ENCODE results near the gene DSCAM. TPM values are rescaled to one million over a fixed set of nuclear protein-coding genes. Genes with fewer than 3 reads are reported as not detected.
"Not testable (repeated sequence)": the region's sequence is repeated elsewhere in the genome, so short reads cannot be mapped to it uniquely, and the experiment has no call there.

The DSCAM gene
- total and polyA plus RNA-seq, 10 donors = 0.02 to 2.7 (median 2.0) TPM

GRCh38 chr21:40047211-40047610 is 799.7 kb downstream of the DSCAM start:
- no peak overlapping the region for H3K27ac ChIP-seq
- no peaks in the 10 kb centered on the region for H3K36me3 ChIP-seq
- H3K27me3 ChIP-seq (replicated peaks in 1 of 7) = no peaks in the 10 kb centered on the region
- H3K4me3 ChIP-seq = no peak overlapping the region
- 56 to 74% (median 60%) methylated on average over 2 of the region's 2 CpGs for WGBS, 5 donors
- TF ChIP-seq, protein P1, sequence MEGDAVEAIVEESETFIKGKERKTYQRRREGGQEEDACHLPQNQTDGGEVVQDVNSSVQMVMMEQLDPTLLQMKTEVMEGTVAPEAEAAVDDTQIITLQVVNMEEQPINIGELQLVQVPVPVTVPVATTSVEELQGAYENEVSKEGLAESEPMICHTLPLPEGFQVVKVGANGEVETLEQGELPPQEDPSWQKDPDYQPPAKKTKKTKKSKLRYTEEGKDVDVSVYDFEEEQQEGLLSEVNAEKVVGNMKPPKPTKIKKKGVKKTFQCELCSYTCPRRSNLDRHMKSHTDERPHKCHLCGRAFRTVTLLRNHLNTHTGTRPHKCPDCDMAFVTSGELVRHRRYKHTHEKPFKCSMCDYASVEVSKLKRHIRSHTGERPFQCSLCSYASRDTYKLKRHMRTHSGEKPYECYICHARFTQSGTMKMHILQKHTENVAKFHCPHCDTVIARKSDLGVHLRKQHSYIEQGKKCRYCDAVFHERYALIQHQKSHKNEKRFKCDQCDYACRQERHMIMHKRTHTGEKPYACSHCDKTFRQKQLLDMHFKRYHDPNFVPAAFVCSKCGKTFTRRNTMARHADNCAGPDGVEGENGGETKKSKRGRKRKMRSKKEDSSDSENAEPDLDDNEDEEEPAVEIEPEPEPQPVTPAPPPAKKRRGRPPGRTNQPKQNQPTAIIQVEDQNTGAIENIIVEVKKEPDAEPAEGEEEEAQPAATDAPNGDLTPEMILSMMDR (IDR thresholded peaks at IDR 0.05 in 8 of 11, conservative IDR thresholded peaks at IDR 0.05 in 3 of 11) = no peak
- no peak for TF ChIP-seq POLR2A (IDR thresholded peaks at IDR 0.05)
- TF ChIP-seq POLR2AphosphoS5 (IDR thresholded peaks at IDR 0.05) = no peak
- peaks cover 0 to 4% (median 0%) of the 10 kb centered on the region in 8 donors for H3K9me3 ChIP-seq
- intact Hi-C loops (cut with DNase I; ENCODE audit: low total_unique reads) = no loop called here
- H3K4me1 ChIP-seq = no peaks in the 10 kb centered on the region
- DNase-seq = no peak

DNA sequence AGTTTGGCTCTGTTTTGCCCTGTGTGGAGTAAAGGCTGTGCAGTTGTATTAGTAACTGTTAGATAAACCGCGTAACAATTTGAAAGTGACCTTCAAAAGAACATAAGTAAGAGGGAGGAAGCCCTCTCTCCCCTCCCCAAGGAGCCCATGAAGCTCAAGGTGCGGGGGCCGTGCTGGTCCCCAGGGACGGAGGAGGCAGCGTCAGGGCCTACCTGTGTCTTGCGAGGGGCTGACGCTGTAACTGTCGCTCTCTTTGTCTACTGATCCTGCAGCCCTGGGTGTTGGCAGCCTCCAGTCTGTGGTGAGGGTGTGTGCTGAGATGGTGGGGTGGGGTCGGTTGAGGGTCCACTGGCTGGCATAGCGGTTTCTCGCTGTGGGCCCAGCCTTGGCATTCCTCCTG is 803.1 kb downstream of the DSCAM start:
- 94 to 97% (median 96%) methylated on average over 10 to 12 of the region's 12 CpGs for WGBS, 5 donors
- Histone ChIP-seq H3K27ac (no peak overlapping the region), H3K4me3 (no peak overlapping the region), H3K27me3 (replicated peaks in 1 of 7) (no peaks in the 10 kb centered on the region), H3K9me3 (peaks cover 0 to 16% (median 0%) of the 10 kb centered on the region in 8 donors), H3K36me3 (no peaks in the 10 kb centered on the region), H3K4me1 (no peaks in the 10 kb centered on the region)
- intact Hi-C loops (cut with DNase I; ENCODE audit: low total_unique reads) = no loop called here
- TF ChIP-seq, protein P1 (IDR thresholded peaks at IDR 0.05 in 8 of 11, conservative IDR thresholded peaks at IDR 0.05 in 3 of 11) = no peak
- TF ChIP-seq POLR2A (IDR thresholded peaks at IDR 0.05) = no peak
- no peak for TF ChIP-seq POLR2AphosphoS5 (IDR thresholded peaks at IDR 0.05)
- no peak for DNase-seq

DNA sequence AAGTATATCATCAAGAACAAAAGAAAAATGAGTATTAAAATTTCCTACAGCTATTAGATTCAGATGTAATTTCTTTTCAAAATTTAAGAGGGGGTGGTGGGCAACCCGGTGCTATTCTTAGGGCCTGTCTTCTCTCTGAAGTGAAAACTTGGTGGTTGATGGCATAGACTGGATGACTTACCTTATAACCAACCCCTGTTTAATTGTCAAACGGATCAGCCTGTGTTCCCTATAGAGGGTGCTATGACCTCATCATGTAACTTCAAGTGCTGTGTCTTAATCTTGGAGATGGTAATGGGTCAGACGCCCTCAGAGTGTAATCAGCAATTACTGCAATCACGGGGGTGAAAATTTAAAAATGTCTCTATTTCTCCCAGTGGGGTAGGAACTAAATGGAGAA is 803.5 kb downstream of the DSCAM start:
- 56 to 71% (median 67%) methylated on average over 4 of the region's 4 CpGs for WGBS, 5 donors
- Histone ChIP-seq H3K4me1 (no peaks in the 10 kb centered on the region), H3K9me3 (peaks cover 0 to 16% (median 0%) of the 10 kb centered on the region in 8 donors), H3K27me3 (replicated peaks in 1 of 7) (no peaks in the 10 kb centered on the region), H3K27ac (no peak overlapping the region), H3K4me3 (no peak overlapping the region), H3K36me3 (no peaks in the 10 kb centered on the region)
- intact Hi-C loops (cut with DNase I; ENCODE audit: low total_unique reads) = no loop called here
- no peak for TF ChIP-seq POLR2A (IDR thresholded peaks at IDR 0.05)
- TF ChIP-seq POLR2AphosphoS5 (IDR thresholded peaks at IDR 0.05) = no peak
- TF ChIP-seq, protein P1 (IDR thresholded peaks at IDR 0.05 in 8 of 11, conservative IDR thresholded peaks at IDR 0.05 in 3 of 11) = no peak
- no peak for DNase-seq

- TF ChIP-seq, protein P1 (IDR thresholded peaks at IDR 0.05 in 8 of 11, conservative IDR thresholded peaks at IDR 0.05 in 3 of 11) = no peak
- TF ChIP-seq POLR2A (IDR thresholded peaks at IDR 0.05) = no peak
- no peak for TF ChIP-seq POLR2AphosphoS5 (IDR thresholded peaks at IDR 0.05)
- Histone ChIP-seq H3K4me1 (no peaks in the 10 kb centered on the region), H3K27ac (no peak overlapping the region), H3K27me3 (replicated peaks in 1 of 7) (no peaks in the 10 kb centered on the region), H3K4me3 (no peak overlapping the region), H3K36me3 (no peaks in the 10 kb centered on the region), H3K9me3 (peaks cover 0 to 16% (median 0%) of the 10 kb centered on the region in 8 donors)
- DNase-seq = no peak
- intact Hi-C loops (cut with DNase I; ENCODE audit: low total_unique reads) = no loop called here
- 84 to 93% (median 87%) methylated on average over 6 of the region's 6 CpGs for WGBS, 5 donors
Observed at GRCh38 chr21:40041446-40041845, 805.5 kb downstream of the DSCAM start.

DNA sequence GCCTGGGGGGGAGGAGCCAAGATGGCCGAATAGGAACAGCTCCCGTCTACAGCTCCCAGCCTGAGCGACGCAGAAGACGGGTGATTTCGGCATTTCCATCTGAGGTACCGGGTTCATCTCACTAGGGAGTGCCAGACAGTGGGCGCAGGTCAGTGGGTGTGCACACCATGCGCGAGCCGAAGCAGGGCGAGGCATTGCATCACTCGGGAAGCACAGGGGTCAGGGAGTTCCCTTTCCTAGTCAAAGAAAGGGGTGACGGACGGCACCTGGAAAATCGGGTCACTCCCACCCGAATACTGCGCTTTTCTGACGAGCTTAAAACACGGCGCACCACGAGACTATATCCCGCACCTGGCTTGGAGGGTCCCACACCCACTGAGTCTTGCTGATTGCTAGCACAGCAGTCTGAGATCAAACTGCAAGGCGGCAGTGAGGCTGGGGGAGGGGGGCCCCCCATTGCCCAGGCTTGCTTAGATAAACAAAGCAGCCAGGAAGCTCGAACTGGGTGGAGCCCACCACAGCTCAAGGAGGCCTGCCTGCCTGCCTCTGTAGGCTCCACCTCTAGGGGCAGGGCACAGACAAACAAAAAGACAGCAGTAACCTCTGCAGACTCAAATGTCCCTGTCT is 813.7 kb downstream of the DSCAM start:
- H3K36me3 ChIP-seq; DNase-seq; H3K4me1 ChIP-seq; H3K27ac ChIP-seq; H3K4me3 ChIP-seq; intact Hi-C loops (cut with DNase I; ENCODE audit: low total_unique reads); H3K27me3 ChIP-seq (replicated peaks in 1 of 7): not testable (repeated sequence)
- H3K9me3 ChIP-seq = peaks cover 0 to 13% (median 0%) of the 10 kb centered on the region in 8 donors
- WGBS, 5 donors = 81 to 91% (median 87%) methylated on average over 23 to 25 of the region's 25 CpGs

All from spleen (tissue), 11 donors.